ENCODE measurements around the gene SPR. TPM values are rescaled to one million over a fixed set of nuclear protein-coding genes. Genes with fewer than 3 reads are reported as not detected.

The SPR gene
- total and polyA plus RNA-seq, 4 donors, result 4.1 to 7.8 (median 5.9) TPM

GRCh38 chr2:72913486-72914205 lies 26.4 kb downstream of the SPR start:
- no peaks in the 10 kb centered on the region for H3K36me3 ChIP-seq (ENCODE audit: control insufficient read depth, insufficient read depth, low read length)
- H3K4me3 ChIP-seq (ENCODE audit: low read depth, low read length), result no peak overlapping the region
- peaks cover 27% of the 10 kb centered on the region for H3K4me1 ChIP-seq (ENCODE audit: control insufficient read depth, insufficient read depth, low read length)
- WGBS (ENCODE audit: insufficient coverage), result 0% methylated on average over 1 of the region's 7 CpGs
- H3K27me3 ChIP-seq (ENCODE audit: control insufficient read depth, insufficient read depth, low read length), result peaks cover 87% of the 10 kb centered on the region
- no peak for DNase-seq (ENCODE audit: low read depth in 4 of 6, low spot score in 6 of 6)
- H3K9me3 ChIP-seq (ENCODE audit: control insufficient read depth, insufficient read depth, low read length), result no peaks in the 10 kb centered on the region
- no peak overlapping the region for H3K27ac ChIP-seq (ENCODE audit: low read depth, low read length)

- Histone ChIP-seq H3K4me3 (ENCODE audit: low read depth, low read length) (no peak overlapping the region), H3K9me3 (ENCODE audit: control insufficient read depth, insufficient read depth, low read length) (no peaks in the 10 kb centered on the region), H3K36me3 (ENCODE audit: control insufficient read depth, insufficient read depth, low read length) (no peaks in the 10 kb centered on the region), H3K27me3 (ENCODE audit: control insufficient read depth, insufficient read depth, low read length) (peaks cover 90% of the 10 kb centered on the region), H3K4me1 (ENCODE audit: control insufficient read depth, insufficient read depth, low read length) (peaks cover 31% of the 10 kb centered on the region), H3K27ac (ENCODE audit: low read depth, low read length) (no peak overlapping the region)
- 5% methylated on average over 7 of the region's 7 CpGs for WGBS (ENCODE audit: insufficient coverage)
- no peak for DNase-seq (ENCODE audit: low read depth in 4 of 6, low spot score in 6 of 6)
These were observed 27.0 kb downstream of the SPR start for GRCh38 chr2:72914206-72914559.

DNA sequence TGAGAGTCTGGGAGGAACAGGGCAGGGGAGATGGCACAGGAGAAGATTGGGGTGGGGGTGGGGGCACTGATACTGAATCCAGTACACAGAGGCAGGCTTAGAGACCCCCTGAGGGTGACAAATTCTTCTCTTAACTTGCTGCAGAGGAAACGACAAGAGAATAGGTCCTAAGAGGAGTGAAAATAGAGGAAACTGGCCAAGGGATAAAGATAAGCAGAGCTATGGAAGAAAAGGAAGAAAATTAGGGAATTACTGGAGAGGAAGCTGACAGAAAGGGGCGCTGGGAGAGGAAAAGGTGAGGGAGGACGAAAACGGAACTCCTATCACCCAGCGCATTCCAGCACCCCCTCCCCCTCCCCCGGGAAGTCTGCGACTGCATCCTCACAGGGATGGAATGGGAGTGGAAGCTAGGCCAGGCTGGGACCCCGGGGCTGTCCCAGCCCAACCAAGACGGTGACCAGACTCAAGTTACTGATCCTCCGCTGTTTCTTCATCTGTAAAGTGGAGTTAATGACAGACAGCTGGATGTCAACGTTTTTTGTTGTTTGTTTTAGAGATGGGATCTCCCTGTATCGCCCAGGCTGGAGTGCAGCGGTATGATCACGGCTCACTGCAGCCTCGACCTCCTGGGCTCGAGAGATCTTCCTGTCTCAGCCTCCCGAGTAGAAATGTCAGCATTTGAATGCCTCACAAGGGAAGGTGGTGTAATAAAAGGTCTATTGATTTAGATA lies 27.5 kb downstream of the SPR start:
- Histone ChIP-seq H3K27me3 (ENCODE audit: control insufficient read depth, insufficient read depth, low read length) (peaks cover 90% of the 10 kb centered on the region), H3K4me1 (ENCODE audit: control insufficient read depth, insufficient read depth, low read length) (peaks cover 32% of the 10 kb centered on the region), H3K4me3 (ENCODE audit: low read depth, low read length) (no peak overlapping the region), H3K27ac (ENCODE audit: low read depth, low read length) (no peak overlapping the region), H3K9me3 (ENCODE audit: control insufficient read depth, insufficient read depth, low read length) (no peaks in the 10 kb centered on the region), H3K36me3 (ENCODE audit: control insufficient read depth, insufficient read depth, low read length) (no peaks in the 10 kb centered on the region)
- WGBS (ENCODE audit: insufficient coverage), result 3% methylated on average over 10 of the region's 17 CpGs
- no peak for DNase-seq (ENCODE audit: low read depth in 4 of 6, low spot score in 6 of 6)

GRCh38 chr2:72915320-72915906 lies 28.2 kb downstream of the SPR start:
- no peak overlapping the region for H3K27ac ChIP-seq (ENCODE audit: low read depth, low read length)
- H3K27me3 ChIP-seq (ENCODE audit: control insufficient read depth, insufficient read depth, low read length), result peaks cover 90% of the 10 kb centered on the region
- no peaks in the 10 kb centered on the region for H3K9me3 ChIP-seq (ENCODE audit: control insufficient read depth, insufficient read depth, low read length)
- no peak overlapping the region for H3K4me3 ChIP-seq (ENCODE audit: low read depth, low read length)
- peaks cover 38% of the 10 kb centered on the region for H3K4me1 ChIP-seq (ENCODE audit: control insufficient read depth, insufficient read depth, low read length)
- no peak for DNase-seq (ENCODE audit: low read depth in 4 of 6, low spot score in 6 of 6)
- WGBS (ENCODE audit: insufficient coverage), result 2% methylated on average over 20 of the region's 26 CpGs
- H3K36me3 ChIP-seq (ENCODE audit: control insufficient read depth, insufficient read depth, low read length), result no peaks in the 10 kb centered on the region

DNA sequence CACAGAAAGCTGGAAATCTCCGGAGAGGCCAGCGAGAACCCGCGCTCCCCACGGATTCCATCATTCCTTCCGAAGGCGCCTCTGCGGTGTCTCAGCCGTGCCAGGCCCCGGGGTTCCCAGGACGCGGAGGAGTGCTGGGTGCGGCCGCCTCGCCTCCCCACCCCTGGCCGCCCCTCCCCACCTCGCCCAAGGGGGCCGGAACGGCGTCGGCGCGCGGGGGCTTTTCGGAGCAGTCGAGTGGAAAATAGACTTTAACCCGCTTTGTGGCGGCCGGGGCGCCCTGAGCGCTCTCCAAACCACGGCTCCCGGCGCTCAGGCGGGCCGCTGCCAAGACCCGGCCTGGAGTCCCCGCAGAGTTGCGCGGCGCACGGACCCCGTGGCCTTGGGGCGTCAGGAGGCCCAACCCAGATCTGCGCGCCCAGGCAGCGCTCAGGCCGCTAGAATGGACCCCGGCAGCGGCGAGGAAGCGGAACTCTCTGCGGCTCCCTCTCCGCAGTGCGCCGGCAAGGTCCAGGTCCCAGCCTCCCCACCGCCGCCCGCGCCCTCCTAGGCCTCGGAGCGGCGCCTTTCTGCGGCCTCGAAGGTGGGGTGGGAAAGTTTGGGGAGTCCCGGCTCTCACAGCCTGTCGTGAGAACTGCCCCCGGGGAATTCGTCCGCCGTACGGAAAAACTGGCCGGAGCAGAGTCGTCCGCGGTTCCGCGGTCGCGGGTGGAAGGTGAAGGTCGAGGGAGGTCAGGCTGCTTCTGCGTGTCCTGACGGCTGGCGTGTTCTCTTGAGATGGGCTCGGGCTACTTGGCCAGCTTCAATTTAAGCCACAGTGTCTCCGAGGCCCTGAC lies 28.9 kb downstream of the SPR start:
- H3K4me1 ChIP-seq (ENCODE audit: control insufficient read depth, insufficient read depth, low read length), result peaks cover 45% of the 10 kb centered on the region
- H3K27me3 ChIP-seq (ENCODE audit: control insufficient read depth, insufficient read depth, low read length), result peaks cover 91% of the 10 kb centered on the region
- peak in 2 of 6 donors; percentile 25 to 91 for DNase-seq (ENCODE audit: low read depth in 4 of 6, low spot score in 6 of 6)
- WGBS (ENCODE audit: insufficient coverage), result under 1% methylated on average over 86 of the region's 86 CpGs
- no peaks in the 10 kb centered on the region for H3K36me3 ChIP-seq (ENCODE audit: control insufficient read depth, insufficient read depth, low read length)
- no peak overlapping the region for H3K27ac ChIP-seq (ENCODE audit: low read depth, low read length)
- no peak overlapping the region for H3K4me3 ChIP-seq (ENCODE audit: low read depth, low read length)
- H3K9me3 ChIP-seq (ENCODE audit: control insufficient read depth, insufficient read depth, low read length), result no peaks in the 10 kb centered on the region

GRCh38 chr2:72916743-72917137 lies 29.5 kb downstream of the SPR start:
- DNase-seq (ENCODE audit: low read depth in 4 of 6, low spot score in 6 of 6), result no peak
- Histone ChIP-seq H3K27ac (ENCODE audit: low read depth, low read length) (no peak overlapping the region), H3K4me3 (ENCODE audit: low read depth, low read length) (no peak overlapping the region), H3K9me3 (ENCODE audit: control insufficient read depth, insufficient read depth, low read length) (no peaks in the 10 kb centered on the region), H3K36me3 (ENCODE audit: control insufficient read depth, insufficient read depth, low read length) (no peaks in the 10 kb centered on the region), H3K4me1 (ENCODE audit: control insufficient read depth, insufficient read depth, low read length) (peaks cover 45% of the 10 kb centered on the region), H3K27me3 (ENCODE audit: control insufficient read depth, insufficient read depth, low read length) (peaks cover 91% of the 10 kb centered on the region)
- WGBS (ENCODE audit: insufficient coverage), result 1% methylated on average over 23 of the region's 29 CpGs

DNA sequence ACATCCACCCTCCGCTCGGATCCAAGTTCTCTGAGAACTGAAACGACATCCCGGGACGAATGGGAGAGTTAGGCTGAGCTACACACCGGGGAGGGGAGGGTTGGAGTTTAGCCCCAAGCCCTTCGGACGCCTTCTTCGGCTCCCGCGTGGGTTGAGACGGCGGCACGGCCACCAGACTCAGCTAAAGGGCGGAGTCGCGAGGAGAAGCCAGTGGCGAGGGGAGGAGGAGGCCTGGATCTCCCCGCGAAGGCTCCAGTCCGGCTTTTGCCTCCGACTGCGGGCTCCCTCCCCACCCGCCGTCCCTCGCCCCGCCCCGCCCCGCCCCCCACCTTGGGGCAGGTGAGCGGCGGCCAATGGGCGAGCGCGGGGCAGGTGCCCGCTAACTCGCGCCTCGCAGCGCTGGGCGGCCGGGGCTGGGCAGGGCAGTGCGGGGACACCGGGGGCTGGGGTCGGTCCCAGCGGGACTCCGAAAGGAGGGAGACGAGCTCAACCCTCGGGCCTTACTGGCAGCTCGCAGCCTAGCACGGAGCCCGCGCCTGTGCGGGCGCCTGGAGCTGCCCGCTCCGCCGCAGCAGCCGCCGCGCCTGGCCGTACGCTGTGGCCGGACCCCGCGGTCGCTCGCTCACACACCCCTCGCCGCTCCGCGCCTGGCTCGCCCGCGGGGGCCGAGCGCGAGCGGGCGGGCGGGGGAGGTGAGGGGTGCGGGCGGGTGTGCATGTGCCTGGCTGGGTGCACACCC lies 30.1 kb downstream of the SPR start, which contains the start of gene EMX1:
Gene EMX1 (plus strand): TSS at position 382 of the 739 bp plus-strand sequence. CDS start 334 bp downstream, at position 716.
- H3K4me1 ChIP-seq (ENCODE audit: control insufficient read depth, insufficient read depth, low read length), result peaks cover 45% of the 10 kb centered on the region

DNA sequence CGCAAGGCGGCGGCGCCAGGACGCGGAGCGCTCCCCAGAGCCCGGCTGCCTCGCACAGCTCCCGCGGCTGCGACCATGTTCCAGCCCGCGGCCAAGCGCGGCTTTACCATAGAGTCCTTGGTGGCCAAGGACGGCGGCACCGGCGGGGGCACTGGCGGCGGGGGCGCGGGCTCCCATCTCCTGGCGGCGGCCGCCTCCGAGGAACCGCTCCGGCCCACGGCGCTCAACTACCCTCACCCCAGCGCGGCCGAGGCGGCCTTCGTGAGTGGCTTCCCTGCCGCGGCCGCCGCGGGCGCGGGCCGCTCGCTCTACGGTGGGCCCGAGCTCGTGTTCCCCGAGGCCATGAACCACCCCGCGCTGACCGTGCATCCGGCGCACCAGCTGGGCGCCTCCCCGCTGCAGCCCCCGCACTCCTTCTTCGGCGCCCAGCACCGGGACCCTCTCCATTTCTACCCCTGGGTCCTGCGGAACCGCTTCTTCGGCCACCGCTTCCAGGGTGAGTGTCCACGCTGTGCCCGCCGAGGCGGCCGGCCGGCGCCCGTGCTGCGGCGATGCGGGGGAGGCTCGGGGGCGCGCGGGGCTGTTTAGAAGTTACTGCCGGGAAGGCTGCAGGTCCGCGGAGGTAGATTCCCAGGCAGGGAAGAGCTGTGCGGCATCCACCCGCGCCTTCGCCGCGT lies 30.8 kb downstream of the SPR start:
- Histone ChIP-seq H3K4me3 (ENCODE audit: low read depth, low read length) (no peak overlapping the region), H3K4me1 (ENCODE audit: control insufficient read depth, insufficient read depth, low read length) (peaks cover 45% of the 10 kb centered on the region), H3K9me3 (ENCODE audit: control insufficient read depth, insufficient read depth, low read length) (no peaks in the 10 kb centered on the region), H3K36me3 (ENCODE audit: control insufficient read depth, insufficient read depth, low read length) (no peaks in the 10 kb centered on the region), H3K27ac (ENCODE audit: low read depth, low read length) (no peak overlapping the region), H3K27me3 (ENCODE audit: control insufficient read depth, insufficient read depth, low read length) (peaks cover 93% of the 10 kb centered on the region)
- under 1% methylated on average over 89 of the region's 89 CpGs for WGBS (ENCODE audit: insufficient coverage)
- peak in 1 of 6 donors; percentile 43 for DNase-seq (ENCODE audit: low read depth in 4 of 6, low spot score in 6 of 6)

More for the DNA sequence above, 30.1 kb downstream of the SPR start, which contains the start of gene EMX1:
- peaks cover 91% of the 10 kb centered on the region for H3K27me3 ChIP-seq (ENCODE audit: control insufficient read depth, insufficient read depth, low read length)
- H3K27ac ChIP-seq (ENCODE audit: low read depth, low read length), result no peak within 1 kb of the TSS
- H3K36me3 ChIP-seq (ENCODE audit: control insufficient read depth, insufficient read depth, low read length), result no peaks in the 10 kb centered on the region
- no peak within 1 kb of the TSS for H3K4me3 ChIP-seq (ENCODE audit: low read depth, low read length)
- no peaks in the 10 kb centered on the region for H3K9me3 ChIP-seq (ENCODE audit: control insufficient read depth, insufficient read depth, low read length)
- DNase-seq (ENCODE audit: low read depth in 4 of 6, low spot score in 6 of 6), result peak in 2 of 6 donors; percentile 19 to 92
- WGBS (ENCODE audit: insufficient coverage), result under 1% methylated on average over 67 of the region's 82 CpGs
